C4-2B (cell line): ENCODE measurements around the gene SSRP1.

Experiments used
- CTCF ChIP-seq: fragments of 450-650 bp; conservative IDR thresholded peaks from 2 replicates; pipeline ENCODE4 v1.5.1; 2017; ENCODE audit warnings: mild to moderate bottlenecking
- ZFX ChIP-seq: fragments of 450-650 bp; IDR thresholded peaks from 2 replicates; pipeline ENCODE4 v1.6.1; 2017

- TF ChIP-seq CTCF (no peak), ZFX (no peak)
Observed at GRCh38 chr11:57374966-57375365, 39.3 kb upstream of the SSRP1 start.
